GM19463 (cell line): Measurements from ENCODE around the gene SPAG8.

Experiments used
- ATAC-seq: cut with Tn5 transposase; IDR thresholded peaks from one replicate; pipeline ENCODE4 v1.9.1; 2021; ENCODE audit warnings: mild to moderate bottlenecking, moderate library complexity; ENCODE audit not compliant: unreplicated experiment

The SPAG8 gene

DNA sequence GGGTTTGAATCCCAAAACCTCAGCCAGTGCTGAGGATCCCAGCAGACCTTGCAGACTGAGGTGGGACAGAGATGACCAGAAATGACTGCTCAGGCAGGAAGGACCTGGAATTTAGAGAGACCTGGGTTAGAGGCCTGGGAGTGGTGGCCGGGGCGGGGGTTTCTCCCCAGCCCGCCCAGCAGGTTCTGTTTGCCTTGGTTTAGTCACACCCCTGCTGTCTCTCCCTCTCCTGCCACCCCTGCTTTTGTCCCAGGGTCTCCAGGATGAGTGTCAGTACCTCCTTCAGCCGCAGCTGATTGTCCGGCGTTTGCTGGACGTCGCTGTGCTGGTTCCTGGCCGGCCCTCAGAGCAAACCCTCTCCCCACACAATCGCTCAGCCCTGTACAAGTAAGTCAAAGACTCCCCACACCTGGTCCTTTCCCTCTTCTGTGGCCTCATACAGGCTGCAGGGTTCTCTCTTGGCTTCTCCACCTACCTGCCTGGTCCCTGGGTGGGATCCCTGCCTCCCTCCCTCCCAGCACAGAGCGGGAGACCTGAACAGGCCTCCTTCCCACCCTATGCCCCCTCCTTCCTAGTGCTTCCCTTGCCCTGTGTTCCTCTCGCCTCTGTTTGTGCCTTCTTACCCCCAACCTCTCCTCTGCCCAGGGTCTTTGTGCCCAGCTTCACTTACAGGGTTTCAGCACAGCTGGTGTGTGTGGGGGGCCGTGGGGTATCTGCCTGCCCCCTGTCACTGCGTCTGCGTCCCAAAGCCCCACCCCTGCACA lies 29.0 kb upstream of the SPAG8 start:
- no peak for ATAC-seq

DNA sequence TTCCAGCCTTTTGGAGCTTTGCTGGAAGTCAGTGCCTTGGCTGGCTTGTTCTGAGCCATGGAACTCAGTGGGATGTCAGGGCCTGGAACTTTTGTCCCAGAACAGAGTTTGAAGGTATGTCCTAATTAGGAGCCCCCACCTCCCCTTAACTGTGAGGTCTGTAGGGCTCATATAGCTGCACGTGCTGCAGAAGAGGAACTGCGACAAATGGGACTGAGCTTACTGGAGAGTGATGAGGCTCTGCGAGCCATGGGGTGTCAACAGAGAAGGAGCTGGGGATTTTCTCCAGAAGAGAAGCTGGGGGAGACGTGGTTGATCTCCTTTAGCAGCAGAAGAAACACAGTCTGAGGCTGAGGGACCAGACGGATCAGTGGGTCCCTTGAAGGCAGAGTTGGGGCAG lies 27.9 kb upstream of the SPAG8 start:
- no peak for ATAC-seq

DNA sequence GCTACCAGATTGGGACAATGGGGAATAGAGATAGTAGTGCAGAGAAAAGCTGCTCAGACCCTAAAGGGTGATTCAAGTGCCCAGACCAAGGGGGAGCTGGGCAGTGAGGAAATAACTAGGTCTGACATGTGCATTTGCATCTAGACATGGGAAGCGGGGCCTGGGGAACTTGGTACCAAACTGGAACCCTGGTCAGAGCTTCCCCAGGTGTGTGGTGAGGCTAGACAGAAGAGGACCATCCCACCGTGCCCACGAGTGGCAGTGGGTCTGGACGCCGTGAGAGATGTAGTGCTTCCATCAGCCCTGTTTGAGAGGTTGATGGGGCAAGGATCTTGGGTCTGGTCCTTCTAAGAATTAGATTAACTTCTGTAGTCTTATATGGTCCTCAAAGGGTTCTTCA lies 24.5 kb upstream of the SPAG8 start:
- ATAC-seq = no peak

DNA sequence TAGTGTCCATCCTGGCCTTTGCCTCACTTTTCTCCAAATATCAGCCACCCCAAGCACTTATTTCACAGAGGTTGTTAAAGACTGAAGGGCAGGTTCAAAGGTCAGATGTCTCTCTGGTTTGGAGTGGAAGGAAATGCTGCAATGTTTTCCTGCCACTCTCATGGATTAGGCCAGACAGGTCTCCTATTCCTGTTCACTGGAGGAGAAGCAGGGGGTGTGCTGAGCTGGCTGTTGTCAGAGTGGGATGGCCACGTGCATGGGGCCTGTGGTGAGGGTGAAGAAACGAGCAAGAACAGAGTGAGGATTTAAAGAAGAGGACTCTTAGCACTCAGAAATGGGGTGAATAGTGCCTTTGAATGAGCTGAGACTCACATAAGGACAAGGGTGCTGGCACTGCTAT lies 23.7 kb upstream of the SPAG8 start:
- ATAC-seq = no peak

GRCh38 chr9:35835216-35835632 lies 23.2 kb upstream of the SPAG8 start:
- ATAC-seq = no peak

GRCh38 chr9:35834260-35835215 lies 22.5 kb upstream of the SPAG8 start:
- no peak for ATAC-seq

GRCh38 chr9:35832814-35833213 lies 20.8 kb upstream of the SPAG8 start:
- no peak for ATAC-seq

DNA sequence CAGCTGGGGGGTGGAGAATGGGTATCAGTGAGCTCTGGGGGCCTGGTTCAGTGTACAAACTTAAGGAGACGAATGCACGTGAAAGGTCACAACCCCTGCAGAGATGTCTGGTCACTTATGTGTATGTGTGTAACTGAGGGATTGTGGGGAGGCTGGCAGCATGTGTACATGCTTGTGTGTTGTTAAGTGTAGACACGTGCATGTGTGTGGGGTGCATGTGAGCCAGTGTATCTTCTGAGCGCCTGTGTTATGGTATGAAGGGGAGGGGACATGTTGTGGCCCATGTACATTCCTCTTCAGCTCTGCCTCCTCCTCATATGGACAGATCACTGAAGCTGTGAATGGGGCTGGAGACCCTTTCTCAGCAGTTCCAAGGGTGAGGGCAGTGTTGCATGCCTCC lies 19.0 kb upstream of the SPAG8 start:
- no peak for ATAC-seq

GRCh38 chr9:35829764-35830096 lies 17.7 kb upstream of the SPAG8 start:
- no peak for ATAC-seq

DNA sequence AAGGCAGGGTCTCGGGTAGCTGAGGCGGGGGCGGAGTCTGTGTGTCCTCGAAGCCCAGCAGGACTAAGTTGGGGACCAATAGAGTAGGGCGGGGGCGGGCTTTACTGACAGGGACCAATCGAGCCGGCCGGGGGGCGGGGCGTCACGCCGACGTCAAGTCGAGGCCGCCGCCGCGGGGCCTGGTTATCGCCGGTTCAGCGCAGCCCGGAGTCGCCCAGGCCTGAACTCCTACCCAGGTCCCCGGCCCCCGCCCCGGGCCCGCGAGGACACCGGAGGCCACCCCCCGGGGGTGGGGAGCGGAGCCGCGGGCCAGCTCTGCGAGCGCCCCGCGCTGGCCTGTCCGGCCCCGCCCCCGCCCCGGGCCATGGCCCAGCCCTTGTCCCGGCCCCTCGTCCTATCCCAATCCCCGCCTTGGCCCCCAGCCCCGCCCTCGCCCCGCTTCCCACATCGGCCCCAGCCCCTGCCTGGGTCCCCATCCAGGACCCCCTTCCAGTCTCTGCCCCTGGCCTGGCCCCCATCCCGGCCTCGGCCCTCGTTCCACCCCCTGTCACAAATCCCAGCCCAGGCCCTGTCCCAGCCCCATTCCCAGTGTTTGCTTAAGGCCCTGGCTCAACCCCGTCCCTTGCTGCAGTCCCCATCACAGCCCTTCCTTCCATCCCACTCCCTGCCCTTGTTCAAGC lies 17.2 kb upstream of the SPAG8 start, which contains the start of gene TMEM8B:
TSS of gene TMEM8B (plus strand) at position 145 of the 680 bp plus-strand sequence. CDS start at position 365, 220 bp downstream.
- ATAC-seq = peak; percentile 74

DNA sequence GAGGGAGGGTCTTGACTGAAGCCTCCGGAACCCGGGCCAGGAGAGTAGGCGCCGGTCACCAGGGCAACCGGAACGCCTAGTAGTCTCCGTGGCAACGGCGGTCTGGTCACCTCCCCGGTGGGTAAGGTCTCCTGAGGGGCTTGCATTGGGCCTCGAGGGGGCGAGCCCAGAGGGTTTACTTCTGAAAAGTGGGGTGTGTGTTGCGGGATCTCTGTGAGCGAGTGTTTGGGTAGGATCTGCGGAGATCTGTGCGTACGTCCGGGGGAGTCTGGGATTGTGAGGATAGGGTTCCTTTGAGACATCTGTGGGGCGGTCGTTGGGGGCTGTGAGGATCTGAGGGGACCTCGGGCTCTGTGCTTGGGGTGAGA lies 16.6 kb upstream of the SPAG8 start, which contains the start of gene FAM221B:
TSS of gene FAM221B (minus strand) at position 17 of the 368 bp plus-strand sequence. CDS start 2,571 bp downstream, outside the sequence.
- no peak for ATAC-seq

DNA sequence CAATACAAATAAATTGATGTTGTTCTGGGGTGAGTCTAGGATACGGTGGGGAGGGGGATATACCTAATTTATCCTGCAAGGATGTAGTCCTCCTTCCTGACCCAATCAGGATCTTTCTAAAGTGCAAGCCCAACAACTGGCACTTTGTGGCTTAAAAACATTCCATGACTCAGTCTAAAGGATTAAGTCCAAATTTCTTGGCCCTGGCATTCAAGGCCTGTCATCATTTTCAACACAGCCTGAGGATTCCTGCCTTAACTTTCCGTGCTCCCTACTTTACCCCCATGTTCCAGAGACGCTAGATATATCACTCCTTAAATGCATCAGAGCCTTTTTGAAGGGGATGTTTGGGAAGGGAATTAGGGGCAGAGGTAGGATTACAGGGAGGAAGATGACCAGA lies 15.4 kb upstream of the SPAG8 start:
- ATAC-seq = no peak

GRCh38 chr9:35826071-35826701 lies 14.1 kb upstream of the SPAG8 start:
- ATAC-seq = peak; percentile 46

DNA sequence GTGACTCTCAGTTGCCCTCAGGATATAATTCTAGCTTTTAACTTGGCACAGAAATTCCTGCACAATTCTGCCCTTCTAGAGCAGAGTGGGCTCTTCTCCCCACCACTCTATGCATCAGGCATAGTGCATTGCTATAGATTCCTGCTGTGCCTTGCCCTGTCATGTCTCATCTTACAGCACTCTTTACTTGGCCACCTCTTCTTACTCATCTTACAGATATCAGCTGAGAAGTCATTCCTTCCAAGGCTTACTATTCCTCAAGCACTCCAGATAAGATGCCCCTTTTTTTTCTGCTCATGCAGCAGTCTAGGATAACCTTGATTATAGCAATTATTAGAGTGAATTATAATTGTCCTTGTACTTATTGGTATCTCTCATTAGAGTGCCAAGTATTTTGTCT lies 10.9 kb upstream of the SPAG8 start:
- ATAC-seq = no peak

DNA sequence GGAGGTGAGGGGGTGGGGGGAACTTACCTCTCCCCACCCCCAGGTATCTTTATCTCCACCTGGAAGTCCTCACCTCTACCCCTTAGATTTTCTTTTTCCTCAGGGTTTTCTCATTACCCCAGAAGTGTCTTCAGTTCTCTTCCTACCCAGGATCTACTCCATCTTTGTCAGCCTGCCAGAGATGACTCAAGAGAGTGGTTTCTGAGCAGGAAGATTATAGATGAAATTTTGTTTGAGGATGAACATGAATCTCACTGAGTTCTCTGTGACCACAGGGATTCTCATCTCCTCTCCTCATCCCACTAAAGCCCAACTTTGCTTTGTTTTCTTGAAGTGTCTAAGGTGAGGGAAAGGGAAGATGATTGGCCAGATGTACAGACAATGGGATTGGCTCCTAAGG lies 8.0 kb upstream of the SPAG8 start:
- ATAC-seq = no peak

- ATAC-seq = no peak
Observed at GRCh38 chr9:35818341-35818740, 6.3 kb upstream of the SPAG8 start.

DNA sequence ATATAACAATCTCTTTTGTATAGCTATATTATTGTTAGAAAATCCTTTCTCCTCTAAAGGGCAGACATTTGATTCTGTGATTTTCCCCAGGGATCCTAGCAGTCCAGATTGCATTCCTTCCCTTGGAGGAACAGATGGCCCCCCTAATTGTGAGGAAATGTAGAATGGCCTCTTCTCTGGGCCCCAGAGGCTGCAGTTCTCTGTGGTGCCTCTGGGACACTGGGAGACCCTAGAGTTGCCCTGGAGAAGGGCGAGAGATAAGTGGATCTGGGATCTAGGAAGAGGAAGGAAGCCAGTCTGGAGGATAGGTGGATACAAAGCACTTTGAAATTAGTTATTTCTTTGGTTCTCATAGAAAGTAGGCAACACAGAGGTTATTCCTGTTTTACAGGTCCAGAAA lies 4.6 kb upstream of the SPAG8 start:
- no peak for ATAC-seq

GRCh38 chr9:35814841-35815543 lies 2.9 kb upstream of the SPAG8 start, which contains the start of gene HINT2:
TSS of gene HINT2 (minus strand) at chr9:35815042. CDS start at chr9:35814979, 63 bp downstream.
- peak; percentile 73 for ATAC-seq

- ATAC-seq = peak; percentile 17
Observed at GRCh38 chr9:35814106-35814840, 2.2 kb upstream of the SPAG8 start.
